Retinal pigment epithelial cell (primary cell): ENCODE results near the gene SSBP1.
A peak's percentile ranks its signal among the peaks of the same experiment; 100 is the strongest.

Experiments
- DNase-seq: peaks from one replicate; pipeline ENCODE4 v3.0.0-alpha.2; 2010; ENCODE audit warnings: low read depth
- H3K4me3 ChIP-seq: 2 replicates; pipeline ENCODE4 v1.5.1; 2011; ENCODE audit warnings: mild to moderate bottlenecking, low read length, control low read depth, moderate library complexity
- CTCF ChIP-seq: conservative IDR thresholded peaks from 2 replicates; pipeline ENCODE4 v1.5.1; 2011; ENCODE audit warnings: low read depth, low read length, control low read depth, inconsistent platforms

SSBP1 gene

GRCh38 chr7:141697211-141697871 lies 40.8 kb upstream of the SSBP1 start:
- no peak overlapping the region for H3K4me3 ChIP-seq
- TF ChIP-seq CTCF = no peak
- DNase-seq = peak; percentile 62

DNA sequence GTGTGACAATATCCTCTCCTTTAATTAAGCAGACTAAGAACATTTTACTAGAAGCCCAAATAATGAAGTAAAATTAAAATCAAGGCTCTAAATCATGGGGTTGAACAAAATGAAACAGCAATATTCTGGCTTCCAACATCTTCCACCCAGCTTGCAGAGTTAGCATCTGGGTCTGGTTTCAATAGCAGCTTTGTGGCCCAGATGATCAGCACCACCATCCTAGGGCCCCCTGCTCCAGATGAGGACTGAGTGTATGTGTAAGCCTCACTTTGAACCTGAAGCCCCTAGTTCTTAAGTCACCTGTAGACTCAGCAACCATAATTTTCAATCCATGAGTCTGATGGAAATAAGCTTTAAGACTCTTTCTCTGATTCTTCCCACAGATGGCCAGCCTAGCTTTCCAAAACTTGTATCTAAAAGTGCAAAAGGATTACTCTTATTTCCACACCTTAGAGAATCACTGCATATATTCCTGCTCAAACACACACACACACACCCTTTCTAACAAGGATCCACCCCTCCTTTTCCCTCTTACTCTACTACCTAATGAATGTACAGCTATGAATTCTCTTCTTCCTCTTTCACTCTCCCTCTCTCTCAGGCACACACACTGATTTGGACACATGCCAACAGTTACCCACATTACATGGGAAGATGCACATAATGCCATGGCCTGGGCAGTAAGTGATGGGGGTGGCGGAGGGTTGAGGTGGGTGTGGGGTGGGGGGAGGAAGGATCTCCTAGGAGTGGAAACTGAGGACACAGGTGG lies 39.7 kb upstream of the SSBP1 start:
- DNase-seq = no peak
- no peak overlapping the region for H3K4me3 ChIP-seq
- no peak for TF ChIP-seq CTCF

- TF ChIP-seq CTCF = no peak
- DNase-seq = no peak
- no peak overlapping the region for H3K4me3 ChIP-seq
Measured at GRCh38 chr7:141699860-141700259, 38.3 kb upstream of the SSBP1 start.

DNA sequence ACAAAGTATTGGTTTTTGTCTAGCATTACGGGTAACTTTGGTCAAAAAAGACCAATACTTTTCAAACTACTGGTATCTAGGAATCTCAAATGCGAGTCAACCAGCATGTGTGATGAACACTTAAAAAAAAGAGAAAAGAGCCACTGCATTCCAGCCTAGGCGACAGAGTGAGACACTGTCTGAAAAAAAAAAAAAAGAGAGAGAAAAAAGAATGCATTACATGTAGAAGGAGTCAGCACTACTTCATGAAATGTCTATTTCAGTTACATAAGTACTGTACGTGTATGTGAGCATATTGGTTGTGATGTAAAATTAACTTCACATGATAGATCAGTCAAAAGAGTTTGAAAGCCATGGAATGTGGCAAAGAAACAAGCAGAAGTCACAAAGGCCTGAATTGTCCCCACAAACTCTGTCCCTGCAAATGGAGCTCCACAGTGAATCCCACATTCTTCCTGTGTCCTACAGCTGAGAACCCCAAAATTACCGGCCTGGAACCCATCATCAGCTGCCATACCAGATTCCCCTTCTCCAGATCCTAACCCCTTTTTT lies 37.8 kb upstream of the SSBP1 start:
- H3K4me3 ChIP-seq = peak overlapping the region; percentile 68
- no peak for DNase-seq
- TF ChIP-seq CTCF = no peak

- H3K4me3 ChIP-seq = peak overlapping the region; percentile 68
- no peak for DNase-seq
- TF ChIP-seq CTCF = no peak
Measured at GRCh38 chr7:141700848-141701371, 37.2 kb upstream of the SSBP1 start.

GRCh38 chr7:141701489-141702046 lies 36.6 kb upstream of the SSBP1 start:
- H3K4me3 ChIP-seq = peak overlapping the region; percentile 68
- TF ChIP-seq CTCF = no peak
- DNase-seq = no peak
